Choroid plexus epithelial cell (primary cell): Measurements from ENCODE around the gene OSBPL9.

Experiments
- DNase-seq: peaks from one replicate; pipeline ENCODE4 v3.0.0-alpha.2; 2010; ENCODE audit warnings: low read depth
- H3K4me3 ChIP-seq: 2 replicates; pipeline ENCODE4 v1.5.1; 2011; ENCODE audit warnings: low read depth, mild to moderate bottlenecking, control low read depth, low read length, moderate library complexity
- CTCF ChIP-seq: conservative IDR thresholded peaks from 2 replicates; pipeline ENCODE4 v1.5.1; 2011; ENCODE audit warnings: low read depth, mild to moderate bottlenecking, control low read depth, inconsistent platforms, low read length, moderate library complexity

Gene OSBPL9

GRCh38 chr1:51734896-51735745 lies 118.2 kb downstream of the OSBPL9 start:
- no peak for TF ChIP-seq CTCF
- DNase-seq = no peak
- H3K4me3 ChIP-seq = no peak overlapping the region

- DNase-seq = no peak
- TF ChIP-seq CTCF = no peak
- no peak overlapping the region for H3K4me3 ChIP-seq
Observed at GRCh38 chr1:51735746-51736254, 118.9 kb downstream of the OSBPL9 start.

- DNase-seq = peak; percentile 92
- H3K4me3 ChIP-seq = no peak overlapping the region
- no peak for TF ChIP-seq CTCF
Observed at GRCh38 chr1:51736702-51737101, 119.8 kb downstream of the OSBPL9 start.

- TF ChIP-seq CTCF = no peak
- DNase-seq = no peak
- no peak overlapping the region for H3K4me3 ChIP-seq
Observed at GRCh38 chr1:51738681-51739080, 121.8 kb downstream of the OSBPL9 start.

- DNase-seq = no peak
- no peak overlapping the region for H3K4me3 ChIP-seq
- TF ChIP-seq CTCF = no peak
Observed at GRCh38 chr1:51740652-51741051, 123.8 kb downstream of the OSBPL9 start.

- DNase-seq = no peak
- TF ChIP-seq CTCF = no peak
Observed at GRCh38 chr1:51741121-51741681, 124.3 kb downstream of the OSBPL9 start.

More at GRCh38 chr1:51741121-51741681, 124.3 kb downstream of the OSBPL9 start:
- H3K4me3 ChIP-seq = no peak overlapping the region
